Mononuclear cell (primary cell): ENCODE measurements around the gene TRIO. TPM values are rescaled to one million over a fixed set of nuclear protein-coding genes. Genes with fewer than 3 reads are reported as not detected.
"Not testable (repeated sequence)": the region's sequence is repeated elsewhere in the genome, so short reads cannot be mapped to it uniquely, and the experiment has no call there.

Experiments
- H3K27me3 ChIP-seq: 2 replicates; pipeline ENCODE4 v1.6.0; 2011; ENCODE audit warnings: low read length, control low read depth; ENCODE audit not compliant: insufficient read depth
- H3K4me1 ChIP-seq: 2 replicates; pipeline ENCODE4 v1.5.1; 2011; ENCODE audit warnings: mild to moderate bottlenecking, low read length, control low read depth; ENCODE audit not compliant: insufficient read depth
- H3K4me3 ChIP-seq: 2 replicates; pipeline ENCODE4 v1.5.1; 2011; ENCODE audit warnings: mild to moderate bottlenecking, low read length, moderate library complexity
- H3K9me3 ChIP-seq: 2 replicates; pipeline ENCODE4 v1.5.1; 2011; ENCODE audit warnings: low read depth, mild to moderate bottlenecking, control low read depth, low read length
- total RNA-seq: library from RNA; depleted of rRNA; stranded (reverse); fragments of >200 nt; gene quantifications from one replicate; pipeline ENCODE4 v1.2.3, GENCODE V29; 2012

The TRIO gene
- total RNA-seq, 1 donor = 48.9 TPM

GRCh38 chr5:14525397-14525796 lies 382.3 kb downstream of the TRIO start:
- no peaks in the 10 kb centered on the region for H3K27me3 ChIP-seq
- H3K9me3 ChIP-seq = no peaks in the 10 kb centered on the region
- peaks cover 10% of the 10 kb centered on the region for H3K4me1 ChIP-seq
- H3K4me3 ChIP-seq = no peak overlapping the region

DNA sequence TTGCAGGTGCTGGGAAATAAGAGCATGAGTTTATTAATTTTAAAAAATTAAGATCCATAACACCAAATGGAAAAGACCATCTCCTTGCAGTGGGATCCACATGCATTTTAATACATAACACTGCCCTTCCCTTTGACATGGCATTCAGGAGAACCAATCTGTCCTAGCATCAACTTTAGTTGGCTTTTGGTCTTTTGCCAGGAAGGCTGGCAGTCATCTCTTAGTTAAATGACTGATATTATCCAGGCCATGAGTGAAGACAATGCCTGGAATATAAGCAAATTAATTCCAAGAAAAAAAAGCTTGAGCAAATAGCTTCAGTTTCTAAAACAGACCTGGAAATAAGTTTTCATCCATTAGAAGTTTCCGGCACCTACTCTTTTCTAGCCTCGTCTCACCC lies 383.4 kb downstream of the TRIO start:
- H3K9me3 ChIP-seq = no peaks in the 10 kb centered on the region
- H3K4me1 ChIP-seq = no peaks in the 10 kb centered on the region
- H3K27me3 ChIP-seq = no peaks in the 10 kb centered on the region
- H3K4me3 ChIP-seq = no peak overlapping the region

- H3K27me3 ChIP-seq = no peaks in the 10 kb centered on the region
- H3K9me3 ChIP-seq = no peaks in the 10 kb centered on the region
- H3K4me1 ChIP-seq = no peaks in the 10 kb centered on the region
- H3K4me3 ChIP-seq = no peak overlapping the region
These were observed 385.0 kb downstream of the TRIO start for GRCh38 chr5:14528115-14528514.

DNA sequence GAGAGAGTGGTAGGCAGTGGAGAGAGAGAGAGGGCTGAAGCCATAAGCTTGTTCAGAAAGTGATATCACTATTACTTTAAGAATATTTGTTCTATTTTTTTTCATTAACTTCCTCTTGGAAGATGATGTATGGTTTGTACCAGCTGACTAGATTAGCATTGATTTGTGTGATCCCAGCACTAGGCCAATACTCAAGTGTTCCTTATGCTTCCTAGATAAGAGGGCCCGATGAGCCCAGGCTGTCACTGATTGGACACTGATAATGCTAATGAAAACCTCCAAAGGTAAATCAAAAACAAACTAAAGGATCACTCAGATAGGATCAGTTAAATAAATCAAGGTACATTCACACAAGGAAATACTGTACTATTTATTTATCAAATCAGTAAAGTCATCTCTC lies 385.8 kb downstream of the TRIO start:
- Histone ChIP-seq H3K9me3 (no peaks in the 10 kb centered on the region), H3K27me3 (no peaks in the 10 kb centered on the region), H3K4me1 (no peaks in the 10 kb centered on the region), H3K4me3 (no peak overlapping the region)

DNA sequence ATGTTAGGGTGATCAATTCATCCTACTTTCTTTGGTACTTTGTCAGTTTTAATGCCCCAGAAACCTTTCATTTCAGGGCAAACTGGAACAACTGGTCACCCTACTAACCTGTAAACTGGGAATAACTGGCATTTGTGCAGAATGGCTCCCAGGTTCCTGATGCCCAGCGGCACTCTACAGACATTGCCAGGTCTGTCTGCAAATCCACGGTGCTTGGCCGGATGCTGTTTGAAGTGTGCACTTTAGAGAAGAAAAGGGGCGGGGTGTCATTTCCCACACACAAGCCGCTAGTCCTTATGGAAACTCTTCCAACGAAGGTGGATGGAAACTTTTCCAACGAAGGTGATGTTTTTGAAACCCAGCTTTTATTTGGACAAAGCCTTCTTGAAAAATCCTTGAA lies 388.5 kb downstream of the TRIO start:
- H3K4me3 ChIP-seq = no peak overlapping the region
- peaks cover 8% of the 10 kb centered on the region for H3K4me1 ChIP-seq
- no peaks in the 10 kb centered on the region for H3K9me3 ChIP-seq
- H3K27me3 ChIP-seq = no peaks in the 10 kb centered on the region

DNA sequence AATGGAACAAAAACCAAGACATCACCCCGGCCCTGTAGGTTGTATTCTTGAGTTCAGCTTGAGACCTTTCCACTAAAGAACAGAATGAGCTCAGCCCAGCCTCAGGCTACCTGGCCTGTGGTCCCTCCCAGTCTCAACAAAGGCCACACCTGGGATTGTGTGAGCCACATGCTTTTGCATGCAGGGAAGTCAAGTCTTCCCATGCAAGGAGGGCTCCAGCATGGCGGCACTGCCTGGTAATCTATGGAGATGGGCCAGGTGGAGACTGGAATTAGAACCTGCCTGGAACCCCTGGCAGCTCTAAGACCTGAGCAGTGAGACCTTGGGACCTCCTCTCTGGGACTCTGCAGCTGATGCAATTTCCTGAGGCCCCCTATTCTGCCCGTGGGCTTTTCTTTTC lies 389.0 kb downstream of the TRIO start:
- Histone ChIP-seq H3K4me3 (no peak overlapping the region), H3K27me3 (no peaks in the 10 kb centered on the region), H3K4me1 (peaks cover 8% of the 10 kb centered on the region), H3K9me3 (no peaks in the 10 kb centered on the region)

DNA sequence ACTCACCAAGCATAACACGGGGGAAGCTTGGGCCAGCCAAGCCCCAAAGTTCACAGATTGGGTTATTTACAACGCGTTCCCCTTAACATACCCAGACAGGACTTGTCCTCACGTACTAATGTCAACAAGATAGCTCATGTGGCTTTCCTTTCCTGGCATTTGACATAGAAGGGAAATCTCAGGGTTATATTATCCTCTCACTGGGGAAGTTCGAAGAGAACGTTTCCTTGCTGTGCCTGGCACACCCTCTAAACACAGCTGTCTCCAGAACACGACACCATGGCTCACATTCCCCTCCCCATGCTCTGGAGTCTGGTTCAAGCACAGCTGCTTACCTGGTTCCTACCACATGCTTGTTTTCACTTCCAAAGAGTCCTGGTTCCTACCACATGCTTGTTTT lies 391.6 kb downstream of the TRIO start:
- Histone ChIP-seq H3K27me3 (no peaks in the 10 kb centered on the region), H3K4me3 (no peak overlapping the region), H3K9me3 (no peaks in the 10 kb centered on the region), H3K4me1 (peaks cover 8% of the 10 kb centered on the region)

DNA sequence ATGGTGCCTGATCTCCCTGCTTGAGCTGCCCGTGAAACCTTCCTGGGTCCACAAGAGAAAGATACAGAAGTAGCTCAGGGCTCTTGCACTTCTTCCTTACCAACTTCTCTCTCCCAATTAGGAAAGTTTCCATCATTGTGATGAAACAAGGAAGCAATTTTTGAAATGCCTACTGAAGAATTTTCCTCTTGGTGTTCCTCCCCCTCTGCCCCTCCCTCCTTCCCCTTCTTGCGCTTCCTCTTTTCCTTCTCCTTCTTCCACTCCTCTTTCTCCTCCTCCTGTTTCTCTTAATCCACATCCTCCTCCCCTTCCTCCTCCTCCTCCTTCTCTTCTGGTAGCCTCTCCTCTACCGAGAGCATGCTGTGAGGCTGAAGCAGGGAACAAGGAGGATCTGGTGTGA lies 402.2 kb downstream of the TRIO start:
- Histone ChIP-seq H3K9me3 (peaks cover 19% of the 10 kb centered on the region), H3K27me3 (no peaks in the 10 kb centered on the region), H3K4me1 (peaks cover 66% of the 10 kb centered on the region), H3K4me3 (no peak overlapping the region)

DNA sequence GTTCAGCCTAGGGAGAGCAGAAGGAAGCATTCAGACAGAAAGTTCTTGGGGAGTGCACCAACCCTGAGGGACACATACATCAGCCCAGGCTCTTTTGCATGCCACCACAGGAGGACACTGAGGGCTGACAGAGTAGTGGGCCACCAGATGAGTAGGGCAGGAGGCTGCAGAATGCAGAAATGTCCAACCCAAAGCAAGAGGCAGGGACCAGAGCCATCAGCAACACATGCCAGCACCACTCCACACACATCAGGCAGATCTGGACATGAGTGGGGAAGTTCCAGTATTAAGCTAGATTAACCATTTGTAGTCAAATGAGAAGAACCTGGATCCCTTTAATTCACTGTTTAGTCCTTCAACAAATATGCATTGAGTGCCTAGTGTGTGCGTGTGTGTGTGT lies 402.7 kb downstream of the TRIO start:
- Histone ChIP-seq H3K4me3 (no peak overlapping the region), H3K9me3 (peaks cover 13% of the 10 kb centered on the region), H3K4me1 (peaks cover 66% of the 10 kb centered on the region), H3K27me3 (no peaks in the 10 kb centered on the region)

DNA sequence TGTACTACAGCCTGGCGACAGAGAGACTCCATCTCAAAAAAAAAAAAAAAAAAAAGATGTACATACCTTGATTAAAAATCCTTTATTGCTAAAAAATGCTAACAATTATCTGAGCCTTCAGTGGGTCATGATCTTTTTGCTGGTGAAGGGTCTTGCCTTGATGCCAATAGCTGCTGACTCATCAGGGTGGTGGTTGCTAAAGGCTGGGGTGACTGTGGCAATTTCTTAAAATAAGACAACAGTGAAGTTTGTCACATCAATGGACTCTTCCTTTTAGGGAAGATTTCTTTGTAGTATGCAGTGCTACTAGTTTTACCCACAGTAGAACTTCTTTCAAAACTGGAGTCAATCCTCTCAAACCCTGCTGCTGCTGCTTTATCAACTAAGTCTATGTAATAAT lies 404.5 kb downstream of the TRIO start:
- H3K9me3 ChIP-seq = no peaks in the 10 kb centered on the region
- H3K27me3 ChIP-seq = peaks cover 2% of the 10 kb centered on the region
- peaks cover 83% of the 10 kb centered on the region for H3K4me1 ChIP-seq
- H3K4me3 ChIP-seq = no peak overlapping the region

GRCh38 chr5:14551211-14551610 lies 408.1 kb downstream of the TRIO start:
- no peak overlapping the region for H3K4me3 ChIP-seq
- peaks cover 59% of the 10 kb centered on the region for H3K4me1 ChIP-seq
- H3K9me3 ChIP-seq = no peaks in the 10 kb centered on the region
- peaks cover 3% of the 10 kb centered on the region for H3K27me3 ChIP-seq

DNA sequence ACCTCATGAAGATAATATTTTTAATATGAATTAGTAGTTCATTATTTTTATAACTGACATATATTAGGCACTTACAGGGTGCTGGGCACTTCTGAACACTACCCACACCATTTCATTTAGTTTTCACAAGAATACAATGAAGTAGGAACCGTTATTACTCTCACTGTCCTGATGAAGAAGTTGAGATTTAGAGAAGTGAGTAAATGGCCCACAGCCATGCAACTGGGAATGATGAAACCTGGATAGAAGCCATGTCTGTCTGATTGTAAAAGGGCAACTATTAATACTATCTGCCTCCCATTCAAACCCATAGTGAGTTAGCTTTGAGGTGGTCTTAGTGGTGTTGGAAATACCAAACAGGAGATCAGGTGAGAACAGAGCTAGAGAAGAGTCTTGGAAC lies 408.9 kb downstream of the TRIO start:
- H3K4me1 ChIP-seq = peaks cover 53% of the 10 kb centered on the region
- H3K27me3 ChIP-seq = peaks cover 3% of the 10 kb centered on the region
- no peaks in the 10 kb centered on the region for H3K9me3 ChIP-seq
- no peak overlapping the region for H3K4me3 ChIP-seq

- H3K9me3 ChIP-seq, H3K4me3 ChIP-seq, H3K27me3 ChIP-seq: not testable (repeated sequence)
- peaks cover 53% of the 10 kb centered on the region for H3K4me1 ChIP-seq
These were observed 411.1 kb downstream of the TRIO start for GRCh38 chr5:14554288-14554687.

DNA sequence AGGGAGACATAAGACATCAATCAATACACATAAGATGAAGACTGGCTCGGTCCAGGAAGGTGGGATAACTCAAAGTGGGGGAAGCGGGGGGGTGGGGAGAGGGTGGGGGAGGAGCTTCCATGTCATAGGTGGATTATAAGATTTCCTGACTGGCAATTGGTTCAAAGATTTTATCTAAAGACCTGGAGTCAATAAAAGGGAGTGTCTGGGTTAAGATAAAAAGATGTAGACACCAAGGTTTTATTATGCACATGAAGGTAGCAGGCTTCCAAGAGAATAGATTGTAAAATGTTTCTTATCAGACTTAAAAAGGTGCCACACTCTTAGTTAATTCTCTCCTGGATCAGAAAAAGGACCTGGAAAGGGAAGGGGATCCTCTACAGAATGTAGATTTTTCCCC lies 412.9 kb downstream of the TRIO start:
- Histone ChIP-seq H3K4me1 (peaks cover 63% of the 10 kb centered on the region), H3K9me3 (no peaks in the 10 kb centered on the region)

DNA sequence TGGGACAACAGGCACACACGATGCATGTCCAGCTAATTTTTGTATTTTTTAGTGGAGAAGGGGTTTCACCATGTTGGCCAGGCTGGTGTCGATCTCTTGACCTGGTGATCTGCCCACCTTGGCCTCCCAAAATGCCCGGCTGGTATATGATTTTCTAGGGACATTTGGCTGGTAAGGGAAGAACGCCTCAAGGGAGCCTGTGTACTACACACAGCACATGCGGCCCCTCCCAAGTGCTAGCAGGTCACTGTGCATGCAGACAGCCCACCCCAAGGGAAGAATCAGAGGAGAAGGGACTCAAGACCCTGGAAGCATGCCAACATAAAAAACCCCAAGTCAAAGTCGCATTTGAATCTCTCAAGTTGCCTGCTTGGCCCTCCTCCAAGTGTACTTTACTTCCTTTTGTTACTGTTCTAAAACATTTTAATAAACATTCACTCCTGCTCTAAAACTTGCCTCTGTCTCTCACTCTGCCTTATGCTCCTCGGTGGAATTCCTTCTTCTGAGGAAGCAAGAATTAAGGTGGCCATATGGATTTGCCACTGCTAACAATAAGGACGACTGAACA lies 414.1 kb downstream of the TRIO start:
- H3K4me3 ChIP-seq = no peak overlapping the region
- H3K9me3 ChIP-seq = no peaks in the 10 kb centered on the region
- H3K27me3 ChIP-seq = peaks cover 3% of the 10 kb centered on the region
- peaks cover 52% of the 10 kb centered on the region for H3K4me1 ChIP-seq

More for the DNA sequence above, 412.9 kb downstream of the TRIO start:
- Histone ChIP-seq H3K4me3 (no peak overlapping the region), H3K27me3 (peaks cover 3% of the 10 kb centered on the region)

DNA sequence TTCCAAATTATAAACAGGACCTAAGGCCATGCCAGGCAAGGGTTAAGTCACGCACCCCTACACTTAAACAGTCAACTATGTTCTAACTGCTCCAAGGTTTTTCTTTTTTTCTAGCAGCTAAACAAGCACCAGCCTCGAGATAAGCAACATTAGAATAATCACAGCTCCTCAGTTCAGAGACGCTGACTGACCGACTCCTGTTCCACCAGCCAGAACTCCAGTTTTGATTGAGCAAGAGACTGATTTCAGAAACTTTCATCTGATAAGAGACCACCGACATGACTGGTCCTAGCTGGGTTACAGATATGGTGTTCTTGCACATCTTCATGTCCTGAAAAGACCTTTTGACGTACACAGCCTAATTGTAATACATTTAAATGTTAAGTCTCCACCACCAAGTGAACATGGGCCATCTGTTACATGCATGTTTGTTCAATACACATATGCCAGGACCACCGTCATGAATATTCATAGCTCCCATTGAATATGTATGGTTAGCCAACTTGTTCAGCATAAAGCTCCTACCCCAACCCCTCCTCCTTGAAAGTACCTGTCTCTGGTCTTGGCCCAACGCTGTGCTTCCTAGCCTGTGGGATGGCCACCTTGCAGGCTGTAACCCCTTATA lies 414.8 kb downstream of the TRIO start:
- no peaks in the 10 kb centered on the region for H3K9me3 ChIP-seq
- peaks cover 48% of the 10 kb centered on the region for H3K4me1 ChIP-seq
- H3K27me3 ChIP-seq = no peaks in the 10 kb centered on the region
- H3K4me3 ChIP-seq = no peak overlapping the region
